Type B pancreatic cell (in vitro differentiated cells): ENCODE measurements around the gene NDEL1. TPM values are rescaled to one million over a fixed set of nuclear protein-coding genes. Genes with fewer than 3 reads are reported as not detected.

ENCODE experiments used
- DNase-seq: peaks from one replicate; pipeline ENCODE4 v3.0.0; 2021; ENCODE audit warnings: mixed read lengths; ENCODE audit not compliant: unreplicated experiment; ENCODE audit errors: extremely low spot score
- H3K27ac Mint-ChIP-seq: 2 replicates; pipeline ENCODE4 v1.8.0; 2021; ENCODE audit warnings: mild to moderate bottlenecking, mixed read lengths
- H3K27me3 Mint-ChIP-seq: 2 replicates; pipeline ENCODE4 v1.8.0; 2021; ENCODE audit warnings: mixed read lengths
- H3K36me3 Mint-ChIP-seq: 2 replicates; pipeline ENCODE4 v1.8.0; 2021; ENCODE audit warnings: mixed read lengths
- H3K4me1 Mint-ChIP-seq: one replicate; pipeline ENCODE4 v1.8.0; 2021; ENCODE audit warnings: mixed read lengths; ENCODE audit not compliant: unreplicated experiment
- H3K4me3 Mint-ChIP-seq: 2 replicates; pipeline ENCODE4 v1.8.0; 2021; ENCODE audit warnings: mild to moderate bottlenecking, mixed read lengths
- H3K9me3 Mint-ChIP-seq: 2 replicates; pipeline ENCODE4 v1.8.0; 2021; ENCODE audit warnings: mixed read lengths
- total RNA-seq: library from RNA; stranded (reverse); gene quantifications from 2 replicates; pipeline ENCODE4 v1.2.1, GENCODE V29; 2021; ENCODE audit warnings: low replicate concordance
- TF ChIP-seq, protein P1 (sequence below): fragments of 200-600 bp; sonication (generic); conservative IDR thresholded peaks from 2 replicates; pipeline ENCODE4 v1.5.0; 2021; ENCODE audit warnings: antibody characterized with exemption, mild to moderate bottlenecking

The NDEL1 gene
- total RNA-seq, 1 donor from 2014 or later, result 51.4 TPM

- no peaks in the 10 kb centered on the region for H3K9me3 Mint-ChIP-seq
- DNase-seq, result no peak
- H3K27me3 Mint-ChIP-seq, result peaks cover 37% of the 10 kb centered on the region
- H3K4me1 Mint-ChIP-seq, result peaks cover 3% of the 10 kb centered on the region
- H3K4me3 Mint-ChIP-seq, result no peak overlapping the region
- H3K27ac Mint-ChIP-seq, result no peak overlapping the region
- TF ChIP-seq, protein P1, sequence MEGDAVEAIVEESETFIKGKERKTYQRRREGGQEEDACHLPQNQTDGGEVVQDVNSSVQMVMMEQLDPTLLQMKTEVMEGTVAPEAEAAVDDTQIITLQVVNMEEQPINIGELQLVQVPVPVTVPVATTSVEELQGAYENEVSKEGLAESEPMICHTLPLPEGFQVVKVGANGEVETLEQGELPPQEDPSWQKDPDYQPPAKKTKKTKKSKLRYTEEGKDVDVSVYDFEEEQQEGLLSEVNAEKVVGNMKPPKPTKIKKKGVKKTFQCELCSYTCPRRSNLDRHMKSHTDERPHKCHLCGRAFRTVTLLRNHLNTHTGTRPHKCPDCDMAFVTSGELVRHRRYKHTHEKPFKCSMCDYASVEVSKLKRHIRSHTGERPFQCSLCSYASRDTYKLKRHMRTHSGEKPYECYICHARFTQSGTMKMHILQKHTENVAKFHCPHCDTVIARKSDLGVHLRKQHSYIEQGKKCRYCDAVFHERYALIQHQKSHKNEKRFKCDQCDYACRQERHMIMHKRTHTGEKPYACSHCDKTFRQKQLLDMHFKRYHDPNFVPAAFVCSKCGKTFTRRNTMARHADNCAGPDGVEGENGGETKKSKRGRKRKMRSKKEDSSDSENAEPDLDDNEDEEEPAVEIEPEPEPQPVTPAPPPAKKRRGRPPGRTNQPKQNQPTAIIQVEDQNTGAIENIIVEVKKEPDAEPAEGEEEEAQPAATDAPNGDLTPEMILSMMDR, result no peak
- H3K36me3 Mint-ChIP-seq, result no peaks in the 10 kb centered on the region
Measured at GRCh38 chr17:8401107-8401506, 34.6 kb upstream of the NDEL1 start.

- no peak for DNase-seq
- Mint-ChIP-seq H3K4me3 (no peak overlapping the region), H3K9me3 (no peaks in the 10 kb centered on the region), H3K27me3 (peaks cover 23% of the 10 kb centered on the region), H3K4me1 (no peaks in the 10 kb centered on the region), H3K36me3 (no peaks in the 10 kb centered on the region), H3K27ac (no peak overlapping the region)
- TF ChIP-seq, protein P1, result peak; percentile 1
Measured at GRCh38 chr17:8402921-8403536, 32.7 kb upstream of the NDEL1 start.

DNA sequence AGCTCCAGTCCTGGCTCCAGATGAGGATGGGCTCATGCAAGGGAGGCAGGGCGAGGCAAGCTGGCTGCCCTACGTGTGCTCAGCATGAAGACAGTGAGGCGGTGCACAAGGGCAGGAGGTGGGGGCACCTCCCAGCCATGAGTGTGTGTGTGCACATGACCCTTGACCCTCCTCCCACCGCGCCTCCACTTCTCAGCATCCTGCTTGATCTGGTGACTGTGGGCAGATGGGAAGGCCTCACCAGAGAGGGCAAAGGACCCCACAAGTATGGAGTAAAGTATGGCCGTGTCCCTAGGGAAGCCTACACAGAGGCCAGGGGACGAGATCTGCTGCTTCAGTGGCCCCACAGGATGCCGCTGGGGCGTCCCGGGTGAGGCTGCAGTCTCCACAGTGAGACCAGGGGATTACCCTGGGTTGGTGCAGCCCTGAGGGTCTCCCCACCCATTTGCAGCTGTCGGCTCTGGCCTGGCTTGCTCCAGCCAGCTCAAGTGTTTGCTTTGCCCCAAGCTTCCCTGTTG is 30.1 kb upstream of the NDEL1 start:
- H3K4me1 Mint-ChIP-seq, result peaks cover 5% of the 10 kb centered on the region
- no peak overlapping the region for H3K4me3 Mint-ChIP-seq
- TF ChIP-seq, protein P1, result no peak
- no peak overlapping the region for H3K27ac Mint-ChIP-seq
- peaks cover 13% of the 10 kb centered on the region for H3K27me3 Mint-ChIP-seq
- no peaks in the 10 kb centered on the region for H3K36me3 Mint-ChIP-seq
- no peaks in the 10 kb centered on the region for H3K9me3 Mint-ChIP-seq
- no peak for DNase-seq

DNA sequence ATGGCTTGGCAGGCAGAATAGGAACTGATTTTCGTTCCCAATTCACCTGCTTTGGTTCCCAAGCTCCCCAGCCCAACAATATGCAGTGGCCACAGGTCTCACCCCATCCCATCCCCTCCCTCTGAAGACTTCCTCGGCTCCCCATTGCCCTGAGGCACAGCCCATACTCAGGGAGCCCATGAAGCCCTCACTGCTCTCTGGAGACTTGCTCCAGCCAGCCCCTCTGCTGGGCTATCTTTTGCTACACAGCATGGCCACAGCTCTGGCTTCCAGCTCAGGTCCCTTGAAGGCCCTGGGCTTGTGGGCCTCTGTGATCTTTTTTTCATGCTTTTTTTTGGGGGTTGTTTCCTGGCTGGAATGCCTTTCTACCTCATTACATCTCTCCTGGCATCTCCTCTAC is 29.5 kb upstream of the NDEL1 start:
- Mint-ChIP-seq H3K9me3 (no peaks in the 10 kb centered on the region), H3K36me3 (no peaks in the 10 kb centered on the region), H3K4me1 (peaks cover 5% of the 10 kb centered on the region), H3K4me3 (no peak overlapping the region), H3K27me3 (peaks cover 7% of the 10 kb centered on the region), H3K27ac (no peak overlapping the region)
- DNase-seq, result no peak
- TF ChIP-seq, protein P1, result no peak

GRCh38 chr17:8408371-8408770 is 27.3 kb upstream of the NDEL1 start:
- Mint-ChIP-seq H3K4me3 (no peak overlapping the region), H3K36me3 (no peaks in the 10 kb centered on the region), H3K27ac (no peak overlapping the region), H3K27me3 (peaks cover 4% of the 10 kb centered on the region), H3K9me3 (no peaks in the 10 kb centered on the region), H3K4me1 (peaks cover 5% of the 10 kb centered on the region)
- DNase-seq, result no peak
- TF ChIP-seq, protein P1, result no peak
